Right atrium auricular region (tissue), 2 donors: ENCODE data around the gene TMEM187. TPM values are rescaled to one million over a fixed set of nuclear protein-coding genes. Genes with fewer than 3 reads are reported as not detected.

Experiments
- DNase-seq: peaks from one replicate; pipeline ENCODE4 v3.0.0-alpha.2; 2019; ENCODE audit warnings: low spot score
- H3K27ac ChIP-seq, 2 donors: fragments of 200-600 bp; sonication (generic); 1 replicate in 1 of 2; 2 replicates in 1 of 2; pipeline ENCODE4 v1.5.1; 2016 to 2019
- H3K27me3 ChIP-seq, 2 donors: fragments of 200-600 bp; sonication (generic); one replicate each; pipeline versions ENCODE4 v1.5.1 to v1.6.0; 2017 to 2019
- H3K36me3 ChIP-seq: fragments of 200-600 bp; sonication (generic); one replicate; pipeline ENCODE4 v1.5.1; 2016
- H3K4me1 ChIP-seq, 2 donors: fragments of 200-600 bp; sonication (generic); one replicate each; pipeline versions ENCODE4 v1.5.1 to v1.6.0; 2017 to 2019
- H3K4me3 ChIP-seq, 2 donors: fragments of 200-600 bp; sonication (generic); 1 replicate in 1 of 2; 2 replicates in 1 of 2; pipeline ENCODE4 v1.5.1; 2017 to 2019; ENCODE audit warnings: mild to moderate bottlenecking in 1 of 2, moderate library complexity in 1 of 2
- H3K9me3 ChIP-seq, 2 donors: fragments of 200-600 bp; sonication (generic); one replicate each; pipeline ENCODE4 v1.5.1; 2019
- CTCF ChIP-seq, 2 donors: fragments of 200-600 bp; sonication (generic); IDR thresholded peaks; one replicate each; pipeline ENCODE4 v1.5.1; 2019; ENCODE audit warnings: antibody characterized with exemption in 2 of 2
- total RNA-seq, 2 donors: library from RNA; depleted of rRNA; stranded (reverse); fragments of >200 nt; gene quantifications; one replicate each; pipeline ENCODE4 v1.1.0, GENCODE V29; 2016

TMEM187 gene
- total RNA-seq, 2 donors from 2014 or later, result 4.7 to 6.4 TPM

DNA sequence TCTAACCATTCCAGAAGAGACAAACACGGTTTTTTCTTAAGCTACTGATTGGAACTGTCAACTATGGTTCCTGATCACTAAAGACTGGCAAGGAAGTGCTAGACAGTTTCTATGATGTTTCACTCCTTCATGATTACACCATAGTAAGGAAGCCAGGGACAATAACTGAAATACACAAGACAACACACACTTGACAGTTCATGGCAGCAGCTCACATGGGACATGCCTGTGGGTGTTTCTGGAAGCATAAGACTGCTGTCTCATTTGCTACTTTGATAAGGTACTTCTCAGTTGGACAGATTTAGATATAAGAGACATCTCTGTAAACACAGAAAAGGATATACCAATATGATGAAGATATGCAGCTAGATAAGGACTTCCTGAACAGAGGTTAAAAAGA lies 55.4 kb downstream of the TMEM187 start:
- DNase-seq, result no peak
- Histone ChIP-seq H3K27me3 (no peaks in the 10 kb centered on the region), H3K4me1 (peaks cover 0 to 14% of the 10 kb centered on the region in 2 donors), H3K27ac (no peak overlapping the region), H3K36me3 (peaks cover 32% of the 10 kb centered on the region), H3K4me3 (no peak overlapping the region), H3K9me3 (no peaks in the 10 kb centered on the region)
- no peak for TF ChIP-seq CTCF (IDR thresholded peaks at IDR 0.05)

- H3K36me3 ChIP-seq, result peaks cover 32% of the 10 kb centered on the region
- H3K4me1 ChIP-seq, result peaks cover 0 to 17% of the 10 kb centered on the region in 2 donors
- no peak for DNase-seq
- no peaks in the 10 kb centered on the region for H3K27me3 ChIP-seq
- TF ChIP-seq CTCF (IDR thresholded peaks at IDR 0.05), result no peak
- no peak overlapping the region for H3K4me3 ChIP-seq
- no peak overlapping the region for H3K27ac ChIP-seq
- H3K9me3 ChIP-seq, result no peaks in the 10 kb centered on the region
Measured at GRCh38 chrX:154028502-154029184, 56.1 kb downstream of the TMEM187 start.

- H3K27ac ChIP-seq, result no peak overlapping the region
- no peak for DNase-seq
- peaks cover 32% of the 10 kb centered on the region for H3K36me3 ChIP-seq
- H3K27me3 ChIP-seq, result no peaks in the 10 kb centered on the region
- no peaks in the 10 kb centered on the region for H3K9me3 ChIP-seq
- TF ChIP-seq CTCF (IDR thresholded peaks at IDR 0.05), result no peak
- H3K4me1 ChIP-seq, result peaks cover 0 to 17% of the 10 kb centered on the region in 2 donors
- no peak overlapping the region for H3K4me3 ChIP-seq
Measured at GRCh38 chrX:154029439-154029838, 56.9 kb downstream of the TMEM187 start.

- H3K27ac ChIP-seq, result no peak overlapping the region
- H3K36me3 ChIP-seq, result peaks cover 32% of the 10 kb centered on the region
- no peak for DNase-seq
Measured at GRCh38 chrX:154030266-154030665, 57.7 kb downstream of the TMEM187 start.

DNA sequence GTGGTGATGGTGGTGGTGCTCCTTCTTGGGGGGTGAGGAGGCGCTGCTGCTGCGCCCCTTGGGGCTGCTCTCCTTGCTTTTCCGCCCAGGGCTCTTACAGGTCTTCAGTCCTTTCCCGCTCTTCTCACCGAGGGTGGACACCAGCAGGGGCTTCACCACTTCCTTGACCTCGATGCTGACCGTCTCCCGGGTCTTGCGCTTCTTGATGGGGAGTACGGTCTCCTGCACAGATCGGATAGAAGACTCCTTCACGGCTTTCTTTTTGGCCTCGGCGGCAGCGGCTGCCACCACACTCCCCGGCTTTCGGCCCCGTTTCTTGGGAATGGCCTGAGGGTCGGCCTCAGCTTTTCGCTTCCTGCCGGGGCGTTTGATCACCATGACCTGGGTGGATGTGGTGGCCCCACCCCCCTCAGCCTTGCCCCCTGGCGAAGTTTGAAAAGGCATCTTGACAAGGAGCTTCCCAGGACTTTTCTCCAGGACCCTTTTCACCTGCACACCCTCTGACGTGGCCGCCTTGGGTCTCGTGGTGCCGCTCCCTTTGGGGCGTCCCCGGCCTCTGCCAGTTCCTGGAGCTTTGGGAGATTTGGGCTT lies 58.3 kb downstream of the TMEM187 start:
- peaks cover 32% of the 10 kb centered on the region for H3K36me3 ChIP-seq
- no peak for TF ChIP-seq CTCF (IDR thresholded peaks at IDR 0.05)
- DNase-seq, result no peak
- no peak overlapping the region for H3K27ac ChIP-seq
- peaks cover 0 to 17% of the 10 kb centered on the region in 2 donors for H3K4me1 ChIP-seq
- H3K4me3 ChIP-seq, result no peak overlapping the region
- no peaks in the 10 kb centered on the region for H3K9me3 ChIP-seq
- no peaks in the 10 kb centered on the region for H3K27me3 ChIP-seq

More at GRCh38 chrX:154030266-154030665, 57.7 kb downstream of the TMEM187 start:
- H3K27me3 ChIP-seq, result no peaks in the 10 kb centered on the region
- H3K4me1 ChIP-seq, result peaks cover 0 to 17% of the 10 kb centered on the region in 2 donors
- TF ChIP-seq CTCF (IDR thresholded peaks at IDR 0.05), result no peak
- no peaks in the 10 kb centered on the region for H3K9me3 ChIP-seq
- no peak overlapping the region for H3K4me3 ChIP-seq
